Keratinocyte (primary cell): ENCODE measurements around the gene LSP1.

Experiments
- CTCF ChIP-seq, 3 experiments: IDR thresholded peaks in 1 of 3; conservative IDR thresholded peaks in 1 of 3; optimal IDR thresholded peaks in 1 of 3; 2 replicates in 2 of 3; 3 replicates in 1 of 3; pipeline versions ENCODE3 to v1.5.1; 2011; ENCODE audit warnings: low read length in 3 of 3, mild to moderate bottlenecking in 3 of 3, moderate library complexity in 2 of 3, control low read depth in 1 of 3, inconsistent platforms in 1 of 3; ENCODE audit not compliant: insufficient read depth in 2 of 3; ENCODE audit errors: extremely low read depth in 1 of 3
- EZH2 ChIP-seq: IDR thresholded peaks from one replicate; pipeline ENCODE4 v1.6.1; 2012; ENCODE audit warnings: inconsistent platforms, mild to moderate bottlenecking, low read length, moderate library complexity

- TF ChIP-seq CTCF (optimal IDR thresholded peaks at IDR 0.05 in 1 of 3, IDR thresholded peaks at IDR 0.05 in 1 of 3, conservative IDR thresholded peaks at IDR 0.05 in 1 of 3; ENCODE audit: extremely low read depth in 1 of 3, insufficient read depth in 2 of 3, low read length in 3 of 3) (no peak), EZH2 (no peak)
These were observed at the start of gene LSP1 for GRCh38 chr11:1852877-1853276.
